GM18502 (cell line): ENCODE measurements around the gene CCDC178.
"Not testable (repeated sequence)": the region's sequence is repeated elsewhere in the genome, so short reads cannot be mapped to it uniquely, and the experiment has no call there.

Experiments
- ATAC-seq: cut with Tn5 transposase; IDR thresholded peaks from one replicate; pipeline ENCODE4 v1.9.1; 2021; ENCODE audit warnings: mild to moderate bottlenecking; ENCODE audit not compliant: unreplicated experiment, poor library complexity

CCDC178 gene

DNA sequence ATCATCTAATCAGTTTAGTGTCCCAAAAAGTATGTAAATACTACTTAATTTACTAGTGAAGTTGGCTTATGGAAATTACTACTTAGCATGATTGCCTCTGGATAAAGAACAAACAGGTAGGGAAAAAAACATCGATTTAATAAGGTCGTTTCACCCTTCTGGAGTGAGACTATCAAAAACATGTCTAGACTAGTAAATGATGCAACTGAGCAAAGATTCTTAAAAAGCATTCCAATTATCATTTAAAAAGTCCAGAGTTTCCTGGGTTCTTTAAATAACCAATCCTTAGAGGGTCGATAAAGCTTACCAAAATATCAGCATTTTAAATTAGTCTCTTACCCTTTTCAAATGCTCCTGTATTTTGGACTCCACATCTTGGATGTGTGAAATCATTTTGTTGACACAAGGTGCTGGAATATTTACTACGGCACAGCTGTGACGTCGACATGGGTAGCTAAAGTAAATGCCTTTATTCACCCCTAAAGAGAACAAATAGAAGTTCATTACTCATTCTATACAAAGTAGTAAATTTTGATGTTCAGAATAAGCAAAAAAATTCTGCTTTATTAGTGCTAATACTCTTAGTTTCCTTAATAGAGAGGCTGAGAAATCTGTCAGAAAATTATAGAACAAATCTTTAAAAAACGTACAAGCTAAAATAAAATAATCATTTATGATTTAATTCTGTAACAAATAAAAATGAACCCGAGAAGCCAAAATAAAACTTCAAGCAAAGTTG lies 70.6 kb downstream of the CCDC178 start:
- ATAC-seq, result no peak

DNA sequence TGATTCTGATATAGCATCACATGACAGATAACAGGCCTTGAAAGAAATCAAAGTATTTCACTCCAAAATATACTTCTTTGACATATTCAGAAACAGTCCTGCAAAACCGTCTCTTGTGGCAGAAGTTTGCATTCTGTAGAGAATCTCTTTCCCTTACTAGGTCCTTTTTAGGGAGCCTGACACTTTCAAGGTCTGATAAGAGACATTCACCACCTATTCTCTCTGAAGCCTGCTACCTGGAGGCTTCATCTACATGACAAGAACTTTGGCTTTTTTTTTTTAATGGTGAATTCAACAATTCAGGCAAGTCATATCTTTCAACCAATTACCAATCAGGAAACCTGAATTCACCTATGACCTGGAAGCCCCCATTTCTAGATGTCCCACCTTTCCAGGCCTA lies 83.8 kb downstream of the CCDC178 start:
- no peak for ATAC-seq

DNA sequence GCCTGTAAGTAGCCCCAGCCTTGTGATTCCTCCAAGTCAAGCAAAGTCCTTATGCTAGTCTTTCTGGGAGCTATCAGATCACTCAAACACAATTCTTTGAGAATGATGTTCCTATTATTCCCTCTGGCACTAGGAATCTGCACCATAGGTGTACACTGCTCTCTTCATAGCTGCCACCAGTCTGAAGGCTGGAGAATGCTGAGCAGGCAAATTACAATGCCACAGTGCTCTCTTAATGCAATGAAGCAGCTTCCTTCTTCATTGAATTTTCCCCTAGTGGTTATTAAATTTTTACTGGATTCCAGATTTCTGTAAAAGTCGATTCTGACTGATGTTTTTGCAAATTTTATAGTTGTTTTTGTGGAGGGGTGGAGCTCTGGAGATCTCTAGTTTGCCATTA lies 84.8 kb downstream of the CCDC178 start:
- ATAC-seq, result no peak

DNA sequence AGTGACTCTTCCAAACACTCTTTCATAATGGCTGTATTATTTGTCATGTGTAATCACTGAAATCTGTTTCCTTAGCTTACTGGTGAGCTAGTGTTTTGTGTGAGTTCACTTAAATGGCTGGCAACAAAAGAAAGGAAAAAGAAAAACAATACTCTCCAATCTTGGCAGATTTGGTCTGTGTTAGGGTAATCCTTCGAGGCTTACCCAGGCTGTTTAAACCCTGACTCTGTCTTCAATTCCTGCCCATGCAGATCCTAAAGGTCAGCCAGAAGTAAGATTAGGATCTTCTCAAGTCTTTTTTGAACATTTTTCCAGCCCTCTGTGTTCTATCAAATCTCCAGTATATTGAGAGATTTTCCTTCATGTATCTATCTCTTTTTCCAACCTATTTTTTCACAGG lies 85.3 kb downstream of the CCDC178 start:
- ATAC-seq, result no peak

DNA sequence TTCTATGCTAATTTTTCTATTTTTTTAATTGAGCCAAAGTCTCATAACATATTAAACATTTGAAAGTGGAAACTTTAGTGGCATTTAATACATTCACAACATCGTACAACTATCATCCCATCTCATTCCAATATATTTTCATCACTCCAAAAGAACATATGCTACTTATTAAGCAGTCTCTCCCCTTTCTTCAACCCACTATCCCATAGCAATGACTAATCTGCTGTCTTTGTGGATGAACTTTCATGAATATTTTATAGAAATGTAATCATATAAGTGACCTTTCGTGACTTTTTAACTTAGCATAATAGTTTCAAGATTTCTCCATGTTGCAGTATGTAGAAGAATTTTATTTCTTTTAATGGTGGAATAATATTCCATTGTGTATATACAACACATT lies 90.3 kb downstream of the CCDC178 start:
- ATAC-seq, result no peak

DNA sequence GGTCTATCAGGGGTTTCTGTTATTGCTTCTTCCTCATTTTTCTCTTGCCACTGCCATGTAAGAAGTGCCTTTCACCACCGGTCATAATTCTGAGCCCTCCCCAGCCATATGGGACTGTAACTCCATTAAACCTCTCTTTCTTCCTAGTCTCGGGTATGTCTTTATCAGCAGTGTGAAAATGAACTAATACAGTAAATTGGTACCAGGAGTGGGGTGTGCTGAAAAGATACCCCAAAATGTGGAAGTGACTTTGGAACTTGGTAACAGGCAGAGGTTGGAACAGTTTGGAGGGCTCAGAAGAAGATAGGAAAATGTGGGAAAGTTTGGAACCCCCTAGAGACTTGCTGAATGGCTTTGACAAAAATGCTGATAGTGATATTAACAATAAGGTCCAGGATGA lies 100.8 kb downstream of the CCDC178 start:
- not testable (repeated sequence) for ATAC-seq

DNA sequence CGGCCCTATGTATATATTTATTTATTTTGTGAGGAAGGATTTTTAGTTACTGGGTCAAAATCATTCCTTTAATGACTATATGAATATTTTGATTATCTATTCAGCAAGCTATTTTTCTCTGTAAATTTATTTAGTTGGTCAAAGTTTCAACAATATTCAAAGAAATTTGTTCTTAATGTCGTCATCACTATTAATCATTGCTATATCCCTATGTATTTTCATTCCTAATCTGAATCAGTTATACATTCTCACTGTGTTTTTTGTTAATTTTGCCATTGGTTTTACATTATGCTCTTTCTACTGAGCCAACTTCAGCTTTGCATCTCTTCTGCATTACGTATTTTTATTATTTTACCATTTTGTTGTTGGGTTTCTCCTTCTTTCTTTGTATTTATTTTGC lies 105.7 kb downstream of the CCDC178 start:
- no peak for ATAC-seq

DNA sequence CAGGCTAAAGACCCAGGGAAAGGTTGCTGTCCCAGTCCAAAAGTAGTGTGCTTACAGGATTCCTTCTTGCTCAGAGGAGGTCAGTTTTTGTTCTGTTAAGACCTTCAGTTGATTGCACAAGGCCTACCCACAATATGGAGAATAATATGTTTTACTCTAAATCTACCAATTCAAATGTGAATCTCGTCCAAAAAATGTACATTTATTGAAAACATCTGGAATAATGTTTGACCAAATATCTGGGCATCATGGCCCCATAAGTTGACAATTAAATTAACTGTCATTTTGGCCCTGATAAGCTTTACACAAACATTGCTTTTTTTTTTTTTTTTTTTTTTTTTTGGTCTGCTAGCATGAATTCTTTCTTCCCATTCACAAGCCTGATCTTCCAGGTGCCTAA lies 109.8 kb downstream of the CCDC178 start:
- no peak for ATAC-seq

DNA sequence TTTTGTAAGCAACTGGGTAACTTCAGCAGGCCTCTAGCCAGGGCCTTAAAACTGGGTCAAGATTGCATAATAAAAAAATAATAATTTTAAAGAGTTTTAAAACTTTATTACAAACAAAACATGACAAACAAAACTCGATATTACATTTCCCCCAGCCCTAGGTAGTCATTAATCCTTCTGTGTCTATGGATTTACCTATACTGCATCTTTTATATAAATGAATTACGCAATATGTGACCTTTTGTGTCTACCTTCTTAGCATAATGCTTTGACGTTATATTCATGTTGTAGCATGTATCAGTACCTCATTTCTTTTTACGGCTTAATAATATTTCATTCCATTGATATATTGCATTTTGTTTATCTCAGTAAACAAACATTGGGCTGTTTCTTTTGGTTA lies 113.5 kb downstream of the CCDC178 start:
- ATAC-seq, result no peak

DNA sequence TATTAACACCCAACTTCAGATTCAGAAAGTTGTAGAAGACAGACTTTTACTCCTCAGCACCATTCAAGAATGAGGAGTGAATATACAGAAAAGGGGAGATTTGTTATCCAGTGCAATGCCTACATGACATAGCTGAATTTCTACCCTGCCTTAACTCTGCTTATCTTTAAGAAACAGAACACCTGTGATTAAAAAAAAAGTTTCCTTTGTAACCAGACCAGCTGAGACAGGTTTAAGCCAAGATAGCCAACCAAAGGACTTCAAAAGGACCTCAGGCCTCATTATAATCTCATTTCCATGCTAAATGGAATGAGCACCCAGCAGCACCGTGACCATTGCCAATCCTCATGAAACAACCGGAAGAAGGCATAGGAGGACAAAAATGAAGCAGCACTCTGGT lies 122.9 kb downstream of the CCDC178 start:
- ATAC-seq, result no peak

DNA sequence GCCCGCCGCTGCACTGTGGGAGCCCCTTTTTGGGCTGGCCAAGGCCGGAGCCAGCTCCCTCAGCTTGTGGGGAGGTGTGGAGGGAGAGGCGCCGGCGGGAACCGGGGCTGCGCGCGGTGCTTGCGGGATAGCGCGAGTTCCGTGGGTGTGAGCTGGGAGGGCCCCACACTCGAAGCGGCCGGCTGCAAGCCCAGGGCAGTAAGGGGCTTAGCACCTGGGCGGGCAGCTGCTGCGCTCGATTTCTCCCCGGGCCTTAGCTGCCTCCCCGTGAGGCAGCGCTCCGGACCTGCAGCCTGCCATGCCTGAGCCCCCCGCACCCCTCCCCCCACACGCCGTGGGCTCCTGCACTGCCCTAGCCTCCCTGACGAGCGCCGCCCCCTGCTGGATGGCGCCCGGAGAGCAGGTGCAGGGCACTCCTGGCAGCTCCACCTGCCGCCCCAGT lies 124.4 kb downstream of the CCDC178 start:
- ATAC-seq, result no peak

DNA sequence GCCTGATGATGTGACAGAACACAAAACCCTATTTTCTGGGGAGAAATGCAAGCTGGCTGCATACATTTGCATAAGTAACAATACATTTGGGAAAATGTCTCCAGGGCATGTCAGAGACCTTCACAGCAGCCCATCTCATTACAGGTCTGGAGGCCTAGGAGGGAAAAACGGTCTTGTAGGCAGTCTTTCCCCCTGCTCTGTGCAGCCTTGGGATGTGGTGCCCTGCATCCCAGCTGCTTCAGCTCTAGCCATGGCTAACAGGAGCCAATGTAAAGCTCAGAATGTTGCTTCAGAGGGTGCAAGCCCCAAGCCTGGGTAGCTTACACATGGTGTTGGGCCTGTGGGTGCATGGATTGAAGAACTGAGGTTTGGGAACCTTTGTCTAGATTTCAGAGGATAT lies 133.0 kb downstream of the CCDC178 start:
- no peak for ATAC-seq

DNA sequence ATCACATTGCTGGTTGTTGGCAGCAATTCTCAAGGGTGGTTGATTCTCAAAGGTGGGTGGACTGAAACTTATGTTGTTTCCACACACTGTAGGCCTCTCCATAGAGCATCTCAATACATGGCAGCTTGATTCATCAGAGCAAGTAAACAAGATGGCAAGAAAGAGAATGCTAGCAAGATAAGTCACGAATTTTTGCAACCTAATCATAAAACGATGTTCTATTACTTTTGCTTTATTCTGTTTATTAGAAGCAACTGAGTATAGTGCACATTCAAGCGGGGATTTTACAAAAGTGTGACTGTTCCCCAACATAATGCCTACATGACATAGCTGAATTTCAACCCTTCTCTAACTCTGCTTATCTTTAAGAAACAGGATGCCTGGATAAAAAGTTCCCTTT lies 136.2 kb downstream of the CCDC178 start:
- ATAC-seq, result no peak

DNA sequence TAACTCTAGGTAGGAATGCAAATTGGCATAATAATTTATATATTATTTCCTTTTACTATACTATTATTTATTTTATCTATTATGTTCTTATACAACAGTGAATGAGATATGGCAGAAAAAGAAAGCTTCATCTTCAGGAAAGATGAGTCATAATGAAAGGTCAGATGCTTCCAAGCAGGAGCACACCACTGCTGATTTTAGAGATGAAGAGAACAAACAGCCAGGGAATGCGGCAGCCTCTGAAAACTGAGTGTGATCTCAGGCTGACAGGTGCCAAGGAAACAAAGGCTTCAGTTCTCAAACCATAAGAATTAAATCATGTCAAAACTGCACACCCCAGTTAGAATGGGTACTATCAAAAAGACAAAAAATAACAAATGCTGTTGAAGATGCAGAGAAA lies 149.0 kb downstream of the CCDC178 start:
- no peak for ATAC-seq

DNA sequence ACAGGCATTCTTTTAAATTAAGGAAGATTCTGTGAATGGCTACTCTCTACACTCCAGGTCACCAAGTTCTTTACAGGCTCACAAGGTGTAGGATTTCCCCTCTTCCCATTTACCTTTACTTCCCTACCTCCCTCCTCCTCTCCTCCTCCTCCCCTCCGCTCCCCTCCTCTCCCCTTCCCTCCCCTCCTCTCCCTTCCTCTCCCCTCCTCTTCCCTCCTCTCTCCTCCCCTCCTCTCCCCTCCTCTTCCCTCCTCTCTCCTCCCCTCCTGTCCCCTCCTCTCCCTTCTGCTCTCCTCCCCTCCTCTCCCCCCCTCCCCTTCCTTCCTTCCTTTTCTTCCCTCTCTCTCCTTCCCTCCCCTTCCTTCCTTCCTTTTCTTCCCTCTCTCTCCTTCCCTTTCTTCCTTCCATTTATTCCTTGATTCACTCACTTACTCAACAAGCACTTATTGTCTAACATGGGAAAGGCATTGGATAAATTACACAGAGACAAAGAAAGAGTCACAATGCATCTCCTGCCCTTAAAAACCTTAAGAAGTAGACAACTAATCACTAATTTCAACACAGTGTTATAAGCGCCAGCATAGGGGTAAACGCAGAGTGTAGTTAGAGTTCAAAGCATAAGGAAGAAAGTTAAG lies 152.3 kb downstream of the CCDC178 start:
- ATAC-seq, result no peak

DNA sequence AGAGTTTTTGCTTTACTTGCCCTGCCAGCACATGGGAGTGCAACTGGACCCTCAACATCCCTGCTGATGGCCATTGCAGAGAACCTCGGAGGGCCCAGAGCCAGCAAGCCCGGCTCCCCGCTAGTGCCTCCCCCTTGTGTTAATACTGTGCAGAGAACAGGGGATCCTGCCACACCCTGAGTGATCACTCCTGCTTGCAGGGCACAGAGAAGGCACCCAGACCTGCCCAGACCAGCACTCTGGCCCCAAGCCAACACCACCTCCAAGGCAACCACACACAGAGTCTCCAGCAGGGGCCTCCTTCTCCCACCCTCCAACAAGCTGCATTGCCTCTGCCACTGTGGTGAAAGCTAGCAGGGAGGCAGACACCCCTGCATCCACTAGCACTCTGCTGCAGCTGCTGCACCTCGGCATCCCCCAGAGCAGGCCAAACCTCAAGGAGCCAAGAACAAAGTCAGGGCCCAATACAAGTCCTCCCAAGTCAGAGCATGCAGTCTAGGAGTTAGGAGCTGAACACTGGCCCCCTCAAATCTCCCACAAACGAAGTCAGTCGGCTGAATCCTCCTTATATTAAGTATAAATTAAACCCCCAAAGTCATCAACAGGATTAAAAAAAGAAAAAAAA lies 157.7 kb downstream of the CCDC178 start:
- ATAC-seq, result no peak

DNA sequence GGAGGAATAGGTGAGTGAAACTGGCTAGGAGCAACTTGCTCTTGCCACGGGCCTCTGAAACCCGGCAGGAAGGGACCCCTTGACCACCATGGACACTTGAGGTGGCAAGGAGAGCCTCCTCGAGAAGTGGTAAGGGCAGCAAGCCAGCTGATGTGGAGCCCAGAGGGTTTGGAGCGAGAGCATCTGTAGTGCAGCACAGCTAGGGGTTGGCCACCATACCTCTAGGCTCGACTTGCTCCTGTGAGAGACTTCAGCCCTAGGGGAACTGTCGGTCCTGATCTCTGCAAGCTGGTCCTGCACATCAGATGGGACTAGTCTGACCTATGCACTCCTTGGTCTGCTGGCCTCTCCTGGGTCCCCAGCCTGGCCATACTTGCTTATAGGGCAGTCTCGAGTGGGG lies 158.4 kb downstream of the CCDC178 start:
- ATAC-seq, result no peak

DNA sequence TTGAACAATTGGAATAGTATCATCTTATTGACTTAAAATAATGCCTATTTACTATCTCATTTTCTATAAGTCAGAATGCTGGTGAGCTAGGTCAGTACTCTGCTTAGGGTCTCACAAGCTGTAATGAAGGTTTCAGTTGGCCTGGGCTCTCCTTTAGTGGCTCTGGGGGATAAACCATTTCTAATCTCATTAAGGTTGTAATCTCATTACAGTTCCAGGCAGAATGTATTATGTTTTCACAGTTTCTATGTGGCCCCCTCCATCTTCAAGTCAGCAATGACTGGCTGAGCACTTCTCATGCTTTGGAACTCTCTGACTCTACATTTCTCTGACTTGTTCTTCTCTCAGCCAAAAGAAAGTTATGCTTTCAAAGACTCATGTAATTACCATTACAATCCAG lies 163.1 kb downstream of the CCDC178 start:
- no peak for ATAC-seq

DNA sequence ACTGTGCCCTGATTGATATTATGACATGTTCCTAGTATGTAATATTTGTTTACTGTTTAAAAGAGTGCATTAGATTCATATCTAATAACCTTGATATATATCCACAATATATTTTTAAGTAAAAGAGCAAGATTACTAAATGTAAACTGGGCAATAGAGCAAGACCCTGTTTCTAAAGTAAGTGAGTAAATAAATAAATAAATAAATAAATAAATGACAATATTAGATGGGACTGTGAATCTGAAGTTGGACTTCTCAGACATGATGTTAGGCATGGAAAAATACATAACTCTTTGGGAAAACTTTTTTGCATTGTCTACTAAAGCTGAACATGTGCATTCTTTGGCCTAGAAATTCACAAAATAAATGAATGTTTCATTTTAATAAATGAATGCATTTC lies 164.7 kb downstream of the CCDC178 start:
- no peak for ATAC-seq

DNA sequence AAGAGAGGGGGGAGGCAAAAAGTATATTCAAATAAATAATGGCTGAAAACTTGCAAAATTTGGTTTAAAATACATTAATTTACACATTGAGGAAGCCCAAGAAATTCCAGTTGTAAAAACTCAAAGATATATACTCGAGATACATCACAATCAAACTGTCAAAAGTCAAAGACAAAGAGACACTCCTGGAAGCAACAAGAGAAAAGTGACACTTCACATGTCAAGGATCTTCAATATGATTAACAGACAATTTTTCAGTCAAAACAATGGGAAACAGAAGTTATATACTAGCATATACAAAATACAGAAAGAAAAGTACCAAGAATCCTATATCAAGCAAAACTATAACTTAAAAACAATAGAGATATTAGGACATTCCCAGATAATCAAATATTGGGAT lies 170.2 kb downstream of the CCDC178 start:
- ATAC-seq, result no peak

DNA sequence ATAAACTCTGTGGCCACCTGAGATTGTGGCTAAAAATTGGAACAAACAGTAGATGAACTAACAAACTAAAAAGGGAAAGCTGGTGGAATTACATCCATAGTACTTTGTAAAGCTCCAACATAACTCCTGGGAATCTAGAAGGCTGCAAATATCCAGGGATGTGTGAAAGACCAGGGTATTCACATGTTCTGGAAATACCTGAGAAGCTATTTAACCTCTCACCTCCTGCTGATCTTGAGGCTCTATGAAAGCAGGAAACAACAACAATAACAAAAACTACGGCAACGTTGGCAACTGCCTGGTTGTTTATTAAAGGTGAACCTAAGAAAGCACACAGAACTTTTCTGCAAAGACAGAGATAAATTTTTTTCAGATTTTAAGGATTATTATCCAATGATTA lies 171.3 kb downstream of the CCDC178 start:
- ATAC-seq, result no peak

DNA sequence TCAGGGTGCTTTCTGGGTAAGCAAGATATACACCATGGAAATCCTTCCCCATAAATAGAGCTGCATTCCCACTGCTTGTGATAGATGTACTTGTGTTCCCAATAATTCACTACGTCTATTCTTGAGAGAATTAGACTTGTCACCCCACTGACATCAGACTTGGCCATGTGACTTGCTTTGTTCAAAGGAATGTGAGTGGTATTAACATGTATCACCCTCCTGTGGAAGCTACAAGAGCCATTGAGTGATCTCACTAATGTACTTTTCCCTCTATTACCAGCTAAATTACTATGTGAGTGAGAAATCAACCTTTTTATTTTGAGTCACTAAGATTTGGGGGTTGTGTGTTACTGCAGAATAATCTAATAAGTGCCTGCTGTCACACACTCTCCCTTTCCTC lies 176.0 kb downstream of the CCDC178 start:
- ATAC-seq, result no peak
